Esophagus mucosa (tissue), 1 donor: ENCODE data around the gene CAPN2. TPM values are rescaled to one million over a fixed set of nuclear protein-coding genes. Genes with fewer than 3 reads are reported as not detected.

Experiments used
- ATAC-seq: fragments of 200-7000 bp; cut with Tn5 transposase; one replicate; pipeline ENCODE4 v1.9.1; 2020
- total RNA-seq: library from RNA; stranded (reverse); gene quantifications from one replicate; pipeline ENCODE4 v1.2.4, GENCODE V29; 2023
- donor health status: DM: yes; HTN: yes; CAD: no.

Gene CAPN2
- total RNA-seq, 1 donor from 2014 or later = 171 TPM

DNA sequence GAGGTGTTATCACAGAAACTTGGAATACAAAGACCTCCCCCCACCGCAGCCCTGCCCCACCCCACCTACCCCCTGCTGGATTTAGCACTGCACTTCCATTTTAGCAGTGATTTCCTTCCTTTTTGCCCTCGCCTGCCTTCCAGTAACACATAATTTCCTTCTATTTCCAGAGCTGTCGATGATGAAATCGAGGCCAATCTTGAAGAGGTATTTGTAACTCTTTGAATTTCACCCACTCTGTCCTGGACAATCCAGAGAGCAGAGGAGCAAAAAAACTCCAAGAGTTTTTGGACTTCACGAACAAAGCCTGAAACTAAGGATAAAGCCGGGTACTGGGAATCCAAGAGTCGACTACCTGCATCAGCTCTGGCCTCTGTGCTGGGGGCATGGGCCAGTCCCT is 49.1 kb downstream of the CAPN2 start:
- ATAC-seq = no peak

- ATAC-seq = no peak
Observed at GRCh38 chr1:223763251-223763650, 50.9 kb downstream of the CAPN2 start.

- ATAC-seq = peak; percentile 27
Observed at GRCh38 chr1:223763881-223764280, 51.5 kb downstream of the CAPN2 start.

DNA sequence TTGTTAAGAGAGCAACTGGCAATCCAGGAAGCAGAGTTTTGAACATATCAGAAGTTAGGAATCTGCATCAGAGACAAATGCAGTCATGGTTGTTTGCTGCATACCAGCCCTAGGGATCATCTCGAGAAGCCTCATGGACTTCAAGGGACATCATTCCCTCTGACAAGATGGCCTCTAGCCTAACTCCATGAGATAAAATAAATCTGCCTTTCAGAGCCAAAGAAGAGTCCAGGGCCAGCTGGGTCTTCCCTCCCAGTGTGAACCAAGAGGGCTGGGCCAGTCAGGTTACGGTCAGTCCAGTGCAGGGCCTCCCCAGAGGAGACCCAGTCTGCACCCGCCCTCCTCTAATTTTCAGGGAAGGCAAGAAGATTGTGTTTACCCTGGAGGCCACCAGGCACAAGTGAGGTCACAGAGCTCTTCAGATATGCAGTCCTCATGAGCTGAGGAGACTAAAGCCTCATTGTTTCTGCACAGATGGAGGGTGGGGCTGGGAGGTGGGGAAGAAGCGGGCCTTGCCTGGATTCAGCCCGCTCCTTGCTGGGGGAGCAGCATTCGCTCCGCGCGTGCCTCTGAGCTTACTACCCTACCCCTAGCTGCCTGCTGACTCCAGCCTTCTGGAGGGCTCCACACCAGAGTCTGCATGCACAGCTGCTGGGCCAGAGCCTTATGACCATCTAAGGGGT is 52.8 kb downstream of the CAPN2 start:
- peak; percentile 28 for ATAC-seq

DNA sequence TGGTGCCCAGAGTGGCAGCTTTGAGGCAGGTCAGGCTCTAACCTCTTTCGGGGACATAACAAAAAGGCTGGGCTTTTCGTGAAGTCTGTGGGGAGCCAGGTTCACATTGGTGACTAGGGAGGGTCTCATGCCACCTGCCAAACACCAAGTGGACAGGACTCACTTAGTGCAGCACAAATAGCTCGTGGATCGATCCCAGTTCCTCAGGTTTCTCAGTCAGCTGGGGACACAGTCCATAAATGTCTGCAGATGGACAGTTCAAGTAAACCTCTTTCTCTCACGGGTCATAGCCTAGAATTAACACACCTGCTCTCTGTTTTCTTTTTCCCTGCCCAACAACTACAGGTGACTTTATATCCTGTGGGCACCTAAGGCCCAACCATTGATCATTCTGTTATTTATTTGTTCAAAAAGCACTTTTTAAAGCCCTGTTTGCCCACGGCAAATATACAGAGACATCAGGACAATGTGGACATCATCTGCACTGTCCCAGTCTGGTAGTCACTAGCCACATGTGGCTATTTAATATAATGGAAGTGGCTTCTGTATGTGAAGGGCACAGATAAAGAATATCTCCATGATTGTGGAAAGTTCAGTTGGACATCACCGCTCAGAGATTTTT is 53.5 kb downstream of the CAPN2 start:
- no peak for ATAC-seq

GRCh38 chr1:223770621-223771315 is 58.4 kb downstream of the CAPN2 start:
- no peak for ATAC-seq

GRCh38 chr1:223771469-223771813 is 59.1 kb downstream of the CAPN2 start:
- ATAC-seq = no peak

DNA sequence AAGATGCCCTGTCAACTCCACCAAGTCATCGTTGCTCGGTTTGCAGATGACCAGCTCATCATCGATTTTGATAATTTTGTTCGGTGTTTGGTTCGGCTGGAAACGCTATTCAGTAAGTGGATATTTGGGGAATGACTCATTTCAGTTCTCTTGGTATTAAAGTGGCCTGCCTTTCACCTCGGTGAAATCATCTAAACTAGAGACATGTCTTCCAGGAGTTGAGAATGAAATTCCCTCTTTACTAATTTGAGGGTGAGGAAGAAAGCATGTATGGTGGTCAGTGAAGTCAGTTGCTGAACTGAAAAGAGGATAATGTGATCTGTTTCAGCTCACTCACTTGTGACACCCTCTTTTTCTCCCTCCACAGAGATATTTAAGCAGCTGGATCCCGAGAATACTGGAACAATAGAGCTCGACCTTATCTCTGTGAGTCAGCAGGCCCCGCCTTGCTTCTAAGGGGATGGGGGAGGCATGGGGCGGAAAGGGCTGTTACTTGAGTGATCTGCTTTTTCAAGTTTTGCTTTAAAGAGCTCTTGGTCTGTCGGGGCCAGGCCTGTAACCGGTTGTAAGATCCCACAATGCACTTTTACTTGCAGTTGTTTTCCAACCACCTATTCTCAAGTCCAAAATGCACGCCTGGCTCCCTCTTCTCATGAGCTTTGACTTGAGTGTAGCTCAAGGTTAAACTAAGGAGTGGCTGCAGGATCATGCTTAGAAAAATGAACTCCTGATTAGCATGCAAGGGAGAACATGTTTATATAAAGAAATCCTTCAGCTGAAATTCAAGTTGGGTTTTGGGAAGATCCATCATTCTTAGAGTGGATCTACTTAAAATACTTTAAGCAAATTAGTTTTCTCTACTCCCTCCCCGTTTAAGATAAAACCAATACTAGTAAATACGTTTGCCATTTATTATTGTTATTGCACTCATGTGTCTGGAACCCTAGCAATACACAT is 59.8 kb downstream of the CAPN2 start:
- peak; percentile 55 for ATAC-seq

GRCh38 chr1:223772771-223773160 is 60.4 kb downstream of the CAPN2 start:
- no peak for ATAC-seq

- ATAC-seq = no peak
Observed at GRCh38 chr1:223774134-223774814, 61.9 kb downstream of the CAPN2 start.

- no peak for ATAC-seq
Observed at GRCh38 chr1:223775054-223775453, 62.7 kb downstream of the CAPN2 start.

DNA sequence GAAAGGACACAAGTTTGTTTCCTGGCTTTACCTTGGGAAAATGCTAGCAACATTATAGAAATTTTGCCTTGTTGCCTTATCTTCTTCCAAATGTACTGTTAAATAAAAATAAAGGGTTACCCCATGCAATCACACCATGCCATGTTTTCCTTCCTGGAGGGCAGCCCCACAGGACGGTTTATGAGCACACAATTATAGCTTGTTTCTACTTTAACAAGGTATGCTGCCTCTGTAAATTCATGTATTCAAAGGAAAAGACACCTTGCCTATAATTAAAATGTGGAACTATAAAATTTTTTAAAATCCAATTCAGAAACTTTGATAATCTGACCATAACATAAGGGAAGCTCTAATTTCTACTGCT is 63.4 kb downstream of the CAPN2 start:
- ATAC-seq = no peak

- ATAC-seq = peak; percentile 72
Observed at GRCh38 chr1:223776075-223776814, 63.9 kb downstream of the CAPN2 start.

DNA sequence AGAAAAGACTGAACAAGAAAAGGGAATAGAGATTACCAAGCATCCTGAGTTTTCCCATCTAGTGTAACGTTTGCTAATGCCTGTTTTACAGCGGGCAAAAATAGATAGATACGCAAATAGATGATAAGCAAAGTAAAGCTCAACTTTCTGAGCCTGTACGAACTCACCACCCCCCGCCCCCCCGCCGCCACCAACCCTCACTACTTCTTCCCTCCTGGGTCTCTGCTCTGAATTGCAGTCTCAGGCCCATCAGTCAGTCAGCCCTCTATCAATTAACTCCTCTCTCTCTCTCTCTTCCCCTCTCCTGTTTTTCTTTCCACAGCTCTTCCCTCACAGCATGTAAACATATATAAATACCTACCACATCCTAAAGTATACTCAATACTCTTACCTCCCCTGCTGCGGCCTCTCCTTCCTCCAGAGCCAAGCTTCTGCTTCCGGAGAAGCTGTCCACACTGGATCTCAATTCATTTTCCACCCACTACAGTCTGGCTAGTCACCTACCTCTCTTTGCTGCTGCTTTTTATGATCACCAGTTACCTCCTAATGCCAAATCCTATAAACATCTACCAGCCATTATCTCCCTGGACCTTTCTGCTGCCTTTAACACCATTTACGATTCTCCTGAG is 64.6 kb downstream of the CAPN2 start:
- ATAC-seq = no peak

DNA sequence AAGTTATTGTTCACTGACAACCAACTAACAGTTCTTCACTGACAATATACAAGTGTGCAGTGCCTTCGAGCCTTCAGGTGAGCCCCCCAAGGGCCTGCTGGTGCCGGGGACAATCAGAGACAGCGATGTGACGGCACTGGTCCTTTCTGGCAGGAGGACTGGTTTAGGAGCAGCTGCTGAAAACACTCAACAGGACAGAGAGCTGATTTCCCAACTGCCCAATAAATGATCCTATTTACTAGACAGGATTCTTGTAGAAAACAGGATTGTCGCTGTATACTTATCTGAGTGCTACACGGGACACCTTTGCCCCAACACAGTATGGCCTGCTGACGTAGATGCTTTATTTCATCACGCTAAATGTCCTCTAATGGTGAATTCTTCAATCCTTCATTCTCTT is 68.0 kb downstream of the CAPN2 start:
- ATAC-seq = no peak

GRCh38 chr1:223780949-223781348 is 68.6 kb downstream of the CAPN2 start:
- ATAC-seq = no peak

- ATAC-seq = no peak
Observed at GRCh38 chr1:223783676-223784075, 71.3 kb downstream of the CAPN2 start.

DNA sequence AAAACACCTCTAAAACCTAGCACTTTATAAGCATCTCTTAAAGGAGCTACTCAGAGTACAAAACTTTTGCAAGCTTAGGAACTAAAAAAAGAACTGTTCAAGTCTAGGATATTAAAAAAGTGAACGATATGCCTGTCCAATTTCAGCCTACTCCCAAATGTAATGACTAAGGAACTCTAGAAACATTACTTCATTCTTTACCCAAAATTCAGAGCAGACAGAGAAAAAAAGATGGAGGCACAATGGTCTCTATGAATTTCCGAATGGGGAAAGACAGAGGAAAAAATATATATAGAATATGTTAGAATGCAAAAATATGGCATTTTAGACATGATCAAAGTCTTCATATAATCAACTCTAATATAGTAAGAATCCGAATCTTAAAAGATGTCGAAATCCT is 72.2 kb downstream of the CAPN2 start:
- ATAC-seq = no peak

- ATAC-seq = no peak
Observed at GRCh38 chr1:223785808-223786207, 73.5 kb downstream of the CAPN2 start.

- no peak for ATAC-seq
Observed at GRCh38 chr1:223788746-223789415, 76.5 kb downstream of the CAPN2 start.

DNA sequence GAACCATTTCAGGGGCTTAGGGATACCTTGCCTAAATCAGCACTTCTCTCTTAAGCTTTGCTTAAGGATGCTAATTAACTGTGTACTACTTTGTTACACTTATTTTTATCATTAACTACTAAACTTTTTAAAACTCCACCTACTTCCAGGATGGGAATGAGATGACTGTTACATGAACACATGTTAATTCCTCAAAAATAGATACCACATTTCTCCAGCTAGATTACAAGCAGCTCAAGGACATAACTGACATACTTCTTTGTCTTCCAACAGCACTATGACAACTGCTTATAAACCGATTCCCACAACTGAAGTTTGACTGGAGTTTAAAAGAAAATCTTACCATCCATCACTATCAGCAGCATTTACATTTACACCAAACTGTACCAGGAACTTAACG is 79.7 kb downstream of the CAPN2 start:
- no peak for ATAC-seq
